ENCODE data around the gene LMX1B.
"Not testable (repeated sequence)": the region's sequence is repeated elsewhere in the genome, so short reads cannot be mapped to it uniquely, and the experiment has no call there.

The LMX1B gene

GRCh38 chr9:126613651-126614050, at the start of gene LMX1B:
Gene LMX1B, plus strand, starts transcription at chr9:126613928. Its CDS starts 522 bp downstream, at chr9:126614450.
- no peak for DNase-seq (ENCODE audit: low read depth)

- no peak for DNase-seq (ENCODE audit: low read depth)
Observed at GRCh38 chr9:126564128-126564527, 49.6 kb upstream of the LMX1B start.

- DNase-seq (ENCODE audit: low read depth), result no peak
Observed at GRCh38 chr9:126564716-126565115, 49.0 kb upstream of the LMX1B start.

GRCh38 chr9:126565336-126566128, 48.2 kb upstream of the LMX1B start:
- DNase-seq (ENCODE audit: low read depth), result no peak

- DNase-seq (ENCODE audit: low read depth), result no peak
Observed at GRCh38 chr9:126569036-126569435, 44.7 kb upstream of the LMX1B start.

GRCh38 chr9:126578029-126578428, 35.7 kb upstream of the LMX1B start:
- no peak for DNase-seq (ENCODE audit: low read depth)

GRCh38 chr9:126580319-126580718, 33.4 kb upstream of the LMX1B start:
- not testable (repeated sequence) for DNase-seq (ENCODE audit: low read depth)

- no peak for DNase-seq (ENCODE audit: low read depth)
Observed at GRCh38 chr9:126581893-126582292, 31.8 kb upstream of the LMX1B start.

- DNase-seq (ENCODE audit: low read depth), result no peak
Observed at GRCh38 chr9:126582427-126582826, 31.3 kb upstream of the LMX1B start.

- no peak for DNase-seq (ENCODE audit: low read depth)
Observed at GRCh38 chr9:126583144-126583760, 30.5 kb upstream of the LMX1B start.

GRCh38 chr9:126584611-126585010, 29.1 kb upstream of the LMX1B start:
- DNase-seq (ENCODE audit: low read depth), result no peak

- no peak for DNase-seq (ENCODE audit: low read depth)
Observed at GRCh38 chr9:126586236-126586635, 27.5 kb upstream of the LMX1B start.

GRCh38 chr9:126587187-126588185, 26.2 kb upstream of the LMX1B start:
- DNase-seq (ENCODE audit: low read depth), result no peak

- DNase-seq (ENCODE audit: low read depth), result no peak
Observed at GRCh38 chr9:126588491-126589168, 25.1 kb upstream of the LMX1B start.

- DNase-seq (ENCODE audit: low read depth), result no peak
Observed at GRCh38 chr9:126589349-126589748, 24.4 kb upstream of the LMX1B start.

GRCh38 chr9:126591083-126591482, 22.6 kb upstream of the LMX1B start:
- DNase-seq (ENCODE audit: low read depth), result no peak

- DNase-seq (ENCODE audit: low read depth), result no peak
Observed at GRCh38 chr9:126591922-126592321, 21.8 kb upstream of the LMX1B start.

GRCh38 chr9:126592461-126592860, 21.3 kb upstream of the LMX1B start:
- no peak for DNase-seq (ENCODE audit: low read depth)

GRCh38 chr9:126595982-126596381, 17.7 kb upstream of the LMX1B start:
- no peak for DNase-seq (ENCODE audit: low read depth)

GRCh38 chr9:126599047-126599650, 14.6 kb upstream of the LMX1B start:
- DNase-seq (ENCODE audit: low read depth), result no peak

Data from stimulated activated CD8-positive, alpha-beta memory T cell treated with anti-CD3 and anti-CD28 coated beads, Interleukin-12 subunit alpha, Interleukin-12 subunit beta, amount 100 ng/mL, for 1 hour (primary cell).